Measurements from ENCODE around the gene PDXP. TPM values are rescaled to one million over a fixed set of nuclear protein-coding genes. Genes with fewer than 3 reads are reported as not detected.

The PDXP gene
- total and polyA plus RNA-seq, 2 donors (not counting 3 experiments of a cell fraction or from before 2014, with no cell fraction given) = 18.0 to 20.0 TPM

DNA sequence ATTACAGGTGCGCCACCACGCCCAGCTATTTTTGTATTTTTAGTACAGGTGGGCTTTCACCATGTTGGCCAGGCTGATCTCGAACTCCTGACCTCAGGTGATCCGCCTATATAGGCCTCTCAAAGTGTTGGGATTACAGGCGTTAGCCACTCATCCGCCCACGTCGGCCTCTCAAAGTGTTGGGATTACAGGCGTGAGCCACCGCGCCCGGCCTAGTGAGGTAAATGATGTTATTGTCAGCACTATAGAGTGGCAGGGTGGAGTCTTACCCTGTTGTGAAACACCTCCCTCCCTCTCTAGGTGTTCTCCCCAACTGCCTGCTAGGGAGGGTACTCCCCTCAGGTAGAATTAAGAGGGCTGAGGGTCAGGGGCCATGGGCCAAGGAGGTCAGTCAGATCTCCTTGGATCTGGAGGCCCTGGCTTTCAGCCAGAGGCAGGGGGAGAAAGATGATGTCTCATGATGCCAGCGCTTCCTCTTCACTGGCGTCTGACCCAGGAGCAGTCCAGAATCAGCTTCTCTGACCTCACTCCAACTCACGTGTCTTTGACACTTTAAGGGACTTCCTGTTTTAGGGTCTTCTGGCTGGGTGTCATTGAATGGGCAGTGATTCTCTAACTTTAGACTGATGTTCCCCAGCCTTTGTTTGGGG, 47.9 kb upstream of the PDXP start:
- TF ChIP-seq EZH2 (IDR thresholded peaks at IDR 0.05; ENCODE audit: borderline replicate concordance, low read depth, low read length, severe bottlenecking) (no peak), JUN (IDR thresholded peaks at IDR 0.05; ENCODE audit: borderline replicate concordance, insufficient read depth, insufficient read length, low read depth) (no peak), GATA2 (IDR thresholded peaks at IDR 0.05; ENCODE audit: insufficient read depth, insufficient read length, low read depth, low read length) (no peak), MAX (IDR thresholded peaks at IDR 0.05; ENCODE audit: insufficient read depth, insufficient read length) (no peak), POLR2AphosphoS5 (IDR thresholded peaks at IDR 0.05; ENCODE audit: insufficient read depth, low read depth, low read length) (no peak), FOS (IDR thresholded peaks at IDR 0.05; ENCODE audit: borderline replicate concordance, insufficient read depth, low read length) (no peak), MYC (IDR thresholded peaks at IDR 0.05; ENCODE audit: low read depth, low read length) (no peak), POLR2A (IDR thresholded peaks at IDR 0.05; ENCODE audit: low read depth, low read length) (no peak)
- TF ChIP-seq, protein P1, sequence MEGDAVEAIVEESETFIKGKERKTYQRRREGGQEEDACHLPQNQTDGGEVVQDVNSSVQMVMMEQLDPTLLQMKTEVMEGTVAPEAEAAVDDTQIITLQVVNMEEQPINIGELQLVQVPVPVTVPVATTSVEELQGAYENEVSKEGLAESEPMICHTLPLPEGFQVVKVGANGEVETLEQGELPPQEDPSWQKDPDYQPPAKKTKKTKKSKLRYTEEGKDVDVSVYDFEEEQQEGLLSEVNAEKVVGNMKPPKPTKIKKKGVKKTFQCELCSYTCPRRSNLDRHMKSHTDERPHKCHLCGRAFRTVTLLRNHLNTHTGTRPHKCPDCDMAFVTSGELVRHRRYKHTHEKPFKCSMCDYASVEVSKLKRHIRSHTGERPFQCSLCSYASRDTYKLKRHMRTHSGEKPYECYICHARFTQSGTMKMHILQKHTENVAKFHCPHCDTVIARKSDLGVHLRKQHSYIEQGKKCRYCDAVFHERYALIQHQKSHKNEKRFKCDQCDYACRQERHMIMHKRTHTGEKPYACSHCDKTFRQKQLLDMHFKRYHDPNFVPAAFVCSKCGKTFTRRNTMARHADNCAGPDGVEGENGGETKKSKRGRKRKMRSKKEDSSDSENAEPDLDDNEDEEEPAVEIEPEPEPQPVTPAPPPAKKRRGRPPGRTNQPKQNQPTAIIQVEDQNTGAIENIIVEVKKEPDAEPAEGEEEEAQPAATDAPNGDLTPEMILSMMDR (IDR thresholded peaks at IDR 0.05; ENCODE audit: extremely low read depth in 1 of 2, insufficient read depth in 1 of 2, low read depth in 1 of 2, low read length in 2 of 2) = no peak
- intact Hi-C loops (cut with micrococcal nuclease) = no loop called here
- BruUV-seq (replicated peaks) = no TSS peak
- Histone ChIP-seq H3K4me3 (replicated peaks in 1 of 3; ENCODE audit: insufficient read depth in 1 of 3, low read depth in 1 of 3, low read length in 3 of 3) (no peak overlapping the region), H3K4me2 (ENCODE audit: insufficient read depth, low read length) (no peak overlapping the region), H2AFZ (ENCODE audit: low read depth, low read length) (no peak overlapping the region), H3K79me2 (ENCODE audit: control insufficient read depth, insufficient read depth, low read length) (peaks cover 26% of the 10 kb centered on the region), H3K9me3 (replicated peaks; ENCODE audit: control insufficient read depth, insufficient read depth, low read length) (no peaks in the 10 kb centered on the region), H3K9me1 (replicated peaks; ENCODE audit: control insufficient read depth, extremely low read depth, insufficient read depth, low read length) (no peaks in the 10 kb centered on the region), H3K9ac (replicated peaks; ENCODE audit: extremely low read depth, insufficient read depth, low read length) (no peak overlapping the region), H3K36me3 (ENCODE audit: control insufficient read depth in 2 of 2, extremely low read depth in 1 of 2, insufficient read depth in 2 of 2, low read length in 2 of 2) (peaks cover 0 to 4% of the 10 kb centered on the region in 2 experiments), H3K4me1 (ENCODE audit: control insufficient read depth, extremely low read depth, insufficient read depth, low read length) (peaks cover 19% of the 10 kb centered on the region), H3K27ac (ENCODE audit: insufficient read depth, low read depth, low read length) (no peak overlapping the region), H4K20me1 (replicated peaks; ENCODE audit: control insufficient read depth, extremely low read depth, insufficient read depth, low read length) (no peaks in the 10 kb centered on the region), H3K27me3 (ENCODE audit: control insufficient read depth in 2 of 2, insufficient read depth in 2 of 2, low read length in 2 of 2) (no peaks in the 10 kb centered on the region)
- no peak for DNase-seq (ENCODE audit: low read depth, low spot score)
- ChIA-PET POLR2A (no interaction called here), CTCF (interaction anchor here (1.6 to 5.7 kb wide), 4 partner anchors 8 to 23 kb away, joined by 3 to 92 read pairs (median 8); no protein-coding TSS in a partner anchor)
- dilution Hi-C loops (cut with MboI; ENCODE audit: extremely low pct_ligation_motif_present, low sequenced_read_pairs) = no loop called here
- no peak for FAIRE-seq

Measured in endothelial cell of umbilical vein (primary cell).